Activated naive CD4-positive, alpha-beta T cell treated with anti-CD3 and anti-CD28 coated beads, Interleukin-2, amount 50 U/mL, for 72 hours (primary cell): ENCODE results near the gene TBX3. TPM values are rescaled to one million over a fixed set of nuclear protein-coding genes. Genes with fewer than 3 reads are reported as not detected.
A peak's percentile ranks its signal among the peaks of the same experiment; 100 is the strongest.

Experiments used
- ATAC-seq, 2 donors: fragments of 150-1000 bp; cut with Tn5 transposase; 2 replicates each; pipeline ENCODE4 v1.10.0; 2021; ENCODE audit warnings: mild to moderate bottlenecking in 2 of 2, moderate library complexity in 2 of 2
- DNase-seq, 2 donors: peaks; one replicate each; pipeline ENCODE4 v3.0.0; 2021 to 2022; ENCODE audit warnings: low spot score in 2 of 2
- H3K27ac Mint-ChIP-seq, 2 donors: one replicate each; pipeline ENCODE4 v1.8.0; 2022; ENCODE audit warnings: mild to moderate bottlenecking in 2 of 2, mixed read lengths in 2 of 2
- H3K36me3 Mint-ChIP-seq, 2 donors: one replicate each; pipeline ENCODE4 v1.8.0; 2022; ENCODE audit warnings: mixed read lengths in 2 of 2
- H3K9me3 Mint-ChIP-seq, 2 donors: one replicate each; pipeline ENCODE4 v1.8.0; 2022; ENCODE audit warnings: mixed read lengths in 2 of 2
- total RNA-seq, 2 donors: library from RNA; stranded (reverse); gene quantifications; one replicate each; pipeline ENCODE4 v1.2.3, GENCODE V29; 2022

TBX3 gene
- total RNA-seq, 2 donors from 2014 or later, result not detected

- Mint-ChIP-seq H3K27ac (no peak overlapping the region), H3K9me3 (peaks cover 4 to 9% of the 10 kb centered on the region in 2 donors), H3K36me3 (peaks cover 39 to 44% of the 10 kb centered on the region in 2 donors)
- ATAC-seq (no peak), DNase-seq (no peak)
Observed at GRCh38 chr12:114679452-114679875, 4.5 kb downstream of the TBX3 start.

GRCh38 chr12:114678718-114679117 is 5.3 kb downstream of the TBX3 start:
- H3K27ac Mint-ChIP-seq, result no peak overlapping the region
- H3K9me3 Mint-ChIP-seq, result peaks cover 4 to 11% of the 10 kb centered on the region in 2 donors
- peaks cover 35 to 43% of the 10 kb centered on the region in 2 donors for H3K36me3 Mint-ChIP-seq
- DNase-seq (no peak), ATAC-seq (no peak)

GRCh38 chr12:114678028-114678427 is 5.9 kb downstream of the TBX3 start:
- no peak overlapping the region for H3K27ac Mint-ChIP-seq
- H3K9me3 Mint-ChIP-seq, result peaks cover 4 to 12% of the 10 kb centered on the region in 2 donors
- peaks cover 37 to 41% of the 10 kb centered on the region in 2 donors for H3K36me3 Mint-ChIP-seq
- DNase-seq, result no peak
- no peak for ATAC-seq

GRCh38 chr12:114676142-114676741 is 7.7 kb downstream of the TBX3 start:
- DNase-seq (no peak), ATAC-seq (no peak)
- no peak overlapping the region for H3K27ac Mint-ChIP-seq
- H3K9me3 Mint-ChIP-seq, result peaks cover 4 to 12% of the 10 kb centered on the region in 2 donors
- H3K36me3 Mint-ChIP-seq, result peaks cover 25 to 29% of the 10 kb centered on the region in 2 donors

GRCh38 chr12:114674251-114675047 is 9.5 kb downstream of the TBX3 start:
- peaks cover 10 to 14% of the 10 kb centered on the region in 2 donors for H3K36me3 Mint-ChIP-seq
- no peak for DNase-seq
- ATAC-seq, result no peak
- H3K27ac Mint-ChIP-seq, result no peak overlapping the region
- peaks cover 0 to 6% of the 10 kb centered on the region in 2 donors for H3K9me3 Mint-ChIP-seq

- Mint-ChIP-seq H3K27ac (no peak overlapping the region), H3K36me3 (peaks cover 7 to 10% of the 10 kb centered on the region in 2 donors), H3K9me3 (peaks cover 0 to 4% of the 10 kb centered on the region in 2 donors)
- DNase-seq, result no peak
- no peak for ATAC-seq
Observed at GRCh38 chr12:114673901-114674250, 10.1 kb downstream of the TBX3 start.

GRCh38 chr12:114673169-114673833 is 10.7 kb downstream of the TBX3 start:
- Mint-ChIP-seq H3K9me3 (peaks cover 0 to 4% of the 10 kb centered on the region in 2 donors), H3K36me3 (peaks cover 7 to 10% of the 10 kb centered on the region in 2 donors), H3K27ac (no peak overlapping the region)
- ATAC-seq (no peak), DNase-seq (no peak)

GRCh38 chr12:114672817-114673168 is 11.2 kb downstream of the TBX3 start:
- ATAC-seq, result no peak
- peaks cover 7 to 12% of the 10 kb centered on the region in 2 donors for H3K36me3 Mint-ChIP-seq

GRCh38 chr12:114671443-114672411 is 12.2 kb downstream of the TBX3 start:
- no peak for DNase-seq
- Mint-ChIP-seq H3K9me3 (peaks cover 0 to 4% of the 10 kb centered on the region in 2 donors), H3K27ac (no peak overlapping the region), H3K36me3 (peaks cover 7 to 20% of the 10 kb centered on the region in 2 donors)
- ATAC-seq, result no peak

More at GRCh38 chr12:114672817-114673168, 11.2 kb downstream of the TBX3 start:
- Mint-ChIP-seq H3K9me3 (peaks cover 0 to 4% of the 10 kb centered on the region in 2 donors), H3K27ac (no peak overlapping the region)
- no peak for DNase-seq

- no peak overlapping the region for H3K27ac Mint-ChIP-seq
- H3K36me3 Mint-ChIP-seq, result peaks cover 7 to 24% of the 10 kb centered on the region in 2 donors
- DNase-seq (no peak), ATAC-seq (no peak)
- peaks cover 0 to 4% of the 10 kb centered on the region in 2 donors for H3K9me3 Mint-ChIP-seq
Observed at GRCh38 chr12:114671066-114671442, 12.9 kb downstream of the TBX3 start.

GRCh38 chr12:114670291-114670980 is 13.5 kb downstream of the TBX3 start:
- DNase-seq (no peak), ATAC-seq (no peak)
- H3K27ac Mint-ChIP-seq, result no peak overlapping the region
- peaks cover 7 to 24% of the 10 kb centered on the region in 2 donors for H3K36me3 Mint-ChIP-seq
- H3K9me3 Mint-ChIP-seq, result peaks cover 0 to 4% of the 10 kb centered on the region in 2 donors

GRCh38 chr12:114669401-114670290 is 14.3 kb downstream of the TBX3 start:
- no peak overlapping the region for H3K27ac Mint-ChIP-seq
- peaks cover 7 to 21% of the 10 kb centered on the region in 2 donors for H3K36me3 Mint-ChIP-seq
- H3K9me3 Mint-ChIP-seq, result peaks cover 0 to 4% of the 10 kb centered on the region in 2 donors
- ATAC-seq, result no peak
- no peak for DNase-seq

- no peak overlapping the region for H3K27ac Mint-ChIP-seq
Observed at GRCh38 chr12:114668886-114669288, 15.1 kb downstream of the TBX3 start.

GRCh38 chr12:114668151-114668885 is 15.7 kb downstream of the TBX3 start:
- H3K27ac Mint-ChIP-seq, result peak overlapping the region in 1 of 2 donors; percentile 81
- ATAC-seq (peak in 1 of 2 donors; percentile 72), DNase-seq (no peak)
- H3K36me3 Mint-ChIP-seq, result peaks cover under 1 to 14% of the 10 kb centered on the region in 2 donors
- no peaks in the 10 kb centered on the region for H3K9me3 Mint-ChIP-seq

More at GRCh38 chr12:114668886-114669288, 15.1 kb downstream of the TBX3 start:
- ATAC-seq (no peak), DNase-seq (no peak)
- peaks cover 6 to 20% of the 10 kb centered on the region in 2 donors for H3K36me3 Mint-ChIP-seq
- H3K9me3 Mint-ChIP-seq, result peaks cover 0 to 3% of the 10 kb centered on the region in 2 donors
